DND-41 (cell line): ENCODE data around the gene ADI1.

Experiments used
- ATAC-seq: fragments of 200-7000 bp; cut with Tn5 transposase; 3 replicates; pipeline ENCODE4 v1.9.1; 2021; ENCODE audit warnings: low read depth; ENCODE audit not compliant: insufficient read depth
- DNase-seq: peaks from one replicate; pipeline ENCODE4 v3.0.0-alpha.2; 2020
- H2AFZ ChIP-seq: 2 replicates; pipeline ENCODE4 v1.6.0; 2012; ENCODE audit warnings: low read depth, low read length
- H3K27ac ChIP-seq: 2 replicates; pipeline ENCODE4 v1.5.1; 2012; ENCODE audit warnings: low read length, inconsistent platforms
- H3K27me3 ChIP-seq: fragments of 200-600 bp; sonication (generic); 2 replicates; pipeline ENCODE4 v1.6.0; 2012; ENCODE audit warnings: low read length, mild to moderate bottlenecking, inconsistent platforms; ENCODE audit not compliant: insufficient read depth, poor library complexity
- H3K36me3 ChIP-seq: 2 replicates; pipeline ENCODE4 v1.5.1; 2012; ENCODE audit warnings: low read length, inconsistent platforms; ENCODE audit not compliant: insufficient read depth
- H3K4me1 ChIP-seq: 2 replicates; pipeline ENCODE4 v1.5.1; 2012; ENCODE audit warnings: mild to moderate bottlenecking, low read length; ENCODE audit not compliant: insufficient read depth
- H3K4me2 ChIP-seq: 2 replicates; pipeline ENCODE4 v1.6.0; 2012; ENCODE audit warnings: mild to moderate bottlenecking, moderate library complexity, low read length, inconsistent platforms; ENCODE audit not compliant: insufficient read depth
- H3K4me3 ChIP-seq, 2 experiments: fragments of 200-600 bp in 1 of 2; shearing (Covaris generic) in 1 of 2; 2 replicates each; pipeline ENCODE4 v1.5.1; 2012 to 2016; ENCODE audit warnings: inconsistent platforms in 2 of 2, low read length in 2 of 2, mild to moderate bottlenecking in 2 of 2, low read depth in 1 of 2, moderate library complexity in 1 of 2
- H3K79me2 ChIP-seq: 2 replicates; pipeline ENCODE4 v1.6.0; 2012; ENCODE audit warnings: low read length, inconsistent platforms; ENCODE audit not compliant: insufficient read depth
- H3K9ac ChIP-seq: 2 replicates; pipeline ENCODE4 v1.6.0; 2012; ENCODE audit warnings: low read depth, mild to moderate bottlenecking, inconsistent platforms, low read length, moderate library complexity
- H3K9me3 ChIP-seq: 2 replicates; pipeline ENCODE4 v1.5.1; 2012; ENCODE audit warnings: low read length, moderate library complexity, mild to moderate bottlenecking, inconsistent platforms; ENCODE audit not compliant: insufficient read depth, severe bottlenecking
- H4K20me1 ChIP-seq: 2 replicates; pipeline ENCODE4 v1.6.0; 2012; ENCODE audit warnings: low read length; ENCODE audit not compliant: insufficient read depth
- CTCF ChIP-seq: IDR thresholded peaks from 2 replicates; pipeline ENCODE4 v1.5.1; 2012; ENCODE audit warnings: borderline replicate concordance, low read length, moderate library complexity, mild to moderate bottlenecking; ENCODE audit not compliant: poor library complexity, severe bottlenecking; ENCODE audit errors: extremely low read depth
- EZH2 ChIP-seq: IDR thresholded peaks from 3 replicates; pipeline ENCODE4 v1.6.1; 2012; ENCODE audit warnings: borderline replicate concordance, low read depth, mild to moderate bottlenecking, moderate library complexity, low read length, inconsistent platforms; ENCODE audit not compliant: severe bottlenecking

ADI1 gene

GRCh38 chr2:3468296-3468988 is 50.9 kb downstream of the ADI1 start:
- no peaks in the 10 kb centered on the region for H3K79me2 ChIP-seq
- H3K4me3 ChIP-seq = no peak overlapping the region
- H3K9ac ChIP-seq = no peak overlapping the region
- DNase-seq (no peak), ATAC-seq (no peak)
- H2AFZ ChIP-seq = no peak overlapping the region
- no peaks in the 10 kb centered on the region for H3K27me3 ChIP-seq
- H3K4me2 ChIP-seq = no peak overlapping the region
- H3K4me1 ChIP-seq = no peaks in the 10 kb centered on the region
- H3K9me3 ChIP-seq = no peaks in the 10 kb centered on the region
- H3K27ac ChIP-seq = no peak overlapping the region
- H4K20me1 ChIP-seq = no peaks in the 10 kb centered on the region
- TF ChIP-seq CTCF (no peak), EZH2 (no peak)
- peaks cover 80% of the 10 kb centered on the region for H3K36me3 ChIP-seq

- no peak for TF ChIP-seq EZH2
- no peak for TF ChIP-seq CTCF
- Histone ChIP-seq H3K9me3 (no peaks in the 10 kb centered on the region), H2AFZ (no peak overlapping the region), H3K27me3 (no peaks in the 10 kb centered on the region), H3K4me1 (no peaks in the 10 kb centered on the region), H4K20me1 (no peaks in the 10 kb centered on the region; the same call in 1 of the 2 replicates), H3K36me3 (peaks cover 82% of the 10 kb centered on the region), H3K79me2 (no peaks in the 10 kb centered on the region), H3K4me2 (no peak overlapping the region), H3K27ac (no peak overlapping the region), H3K9ac (no peak overlapping the region), H3K4me3 (no peak overlapping the region)
- no peak for DNase-seq
- ATAC-seq = no peak
Observed at GRCh38 chr2:3467654-3468053, 51.7 kb downstream of the ADI1 start.

GRCh38 chr2:3466966-3467365 is 52.4 kb downstream of the ADI1 start:
- Histone ChIP-seq H3K79me2 (no peaks in the 10 kb centered on the region), H3K27ac (no peak overlapping the region)

More at GRCh38 chr2:3466966-3467365, 52.4 kb downstream of the ADI1 start:
- Histone ChIP-seq H3K4me3 (no peak overlapping the region), H3K4me2 (no peak overlapping the region), H4K20me1 (no peaks in the 10 kb centered on the region; the same call in 1 of the 2 replicates), H3K4me1 (no peaks in the 10 kb centered on the region), H2AFZ (no peak overlapping the region), H3K9ac (no peak overlapping the region), H3K27me3 (no peaks in the 10 kb centered on the region), H3K36me3 (peaks cover 77% of the 10 kb centered on the region), H3K9me3 (no peaks in the 10 kb centered on the region)
- no peak for DNase-seq
- ATAC-seq = no peak
- TF ChIP-seq EZH2 (no peak), CTCF (no peak)
